ENCODE results near the gene PLXNB2.

PLXNB2 gene

DNA sequence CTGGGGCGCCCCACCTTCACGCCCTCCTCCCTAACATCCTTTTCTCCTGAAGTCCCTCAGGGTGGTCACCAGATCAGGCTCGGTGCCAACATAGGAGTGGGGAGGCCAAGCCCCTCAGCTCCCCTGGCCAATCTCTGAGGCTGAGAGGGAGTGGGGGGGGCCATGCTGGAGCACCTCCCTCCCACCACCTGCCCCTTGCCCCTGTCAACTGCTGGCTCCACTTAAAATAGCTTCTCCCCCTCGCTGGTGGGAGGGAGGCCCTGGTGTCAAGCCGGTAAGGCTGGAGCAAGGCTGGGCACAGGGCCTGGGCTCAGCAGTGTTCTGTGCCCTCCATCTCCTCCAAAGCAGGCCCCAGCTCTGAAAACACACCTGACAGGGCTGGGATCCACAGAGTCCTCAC lies 4.9 kb downstream of the PLXNB2 start:
- H3K27ac ChIP-seq = peak overlapping the region; percentile 35 to 99 (median 95)
- H3K4me3 ChIP-seq = no peak overlapping the region

DNA sequence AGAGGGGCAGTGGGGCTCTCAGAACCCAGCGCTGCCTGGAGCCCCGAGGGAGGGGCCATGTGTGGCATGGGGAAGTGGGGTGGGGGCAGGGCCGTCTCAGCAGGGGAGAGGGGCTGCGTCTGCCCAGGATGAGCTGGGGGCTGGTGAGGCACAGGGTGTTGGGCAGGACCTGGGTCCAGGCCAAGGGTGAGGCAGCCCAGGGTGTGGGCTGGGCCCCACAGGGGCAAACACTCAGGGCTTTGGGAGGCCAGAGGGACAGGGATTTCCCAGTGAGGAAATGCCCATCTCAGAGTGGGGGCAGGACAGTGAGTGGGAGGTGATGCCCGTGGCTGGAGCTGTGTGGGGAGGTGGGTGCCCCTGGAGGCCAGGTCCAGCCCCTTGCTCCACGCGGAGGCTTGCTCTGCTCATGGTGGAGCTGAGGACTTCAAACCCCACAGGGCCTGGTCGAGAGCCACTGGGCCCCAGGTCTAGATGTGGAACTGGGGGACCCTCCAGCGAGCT lies 5.4 kb downstream of the PLXNB2 start:
- Histone ChIP-seq H3K4me3 (peak overlapping the region in 1 of 7 experiments; percentile 1), H3K27ac (peak overlapping the region; percentile 58 to 99 (median 95))

DNA sequence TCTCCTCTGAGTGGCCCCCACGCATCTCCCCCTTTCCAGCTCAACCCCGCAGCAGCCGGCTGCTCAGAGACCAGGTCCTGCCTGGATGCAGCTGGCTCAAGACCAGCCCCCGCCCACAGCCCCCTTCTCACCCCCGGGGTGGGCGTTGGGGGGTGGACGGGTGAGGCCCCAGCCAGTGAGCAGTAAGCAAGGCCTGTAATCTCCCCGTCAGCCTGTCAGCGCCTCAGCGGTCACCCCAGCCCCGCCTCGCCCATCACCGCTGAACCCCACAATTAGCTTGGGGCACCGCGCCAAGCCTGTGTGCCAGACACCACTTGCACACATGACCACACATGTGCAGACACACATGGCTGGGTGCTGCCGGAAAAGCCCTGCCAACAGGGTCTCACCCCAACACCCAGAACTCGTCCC lies 5.9 kb downstream of the PLXNB2 start:
- H3K4me3 ChIP-seq = peak overlapping the region in 1 of 7 experiments; percentile 1

DNA sequence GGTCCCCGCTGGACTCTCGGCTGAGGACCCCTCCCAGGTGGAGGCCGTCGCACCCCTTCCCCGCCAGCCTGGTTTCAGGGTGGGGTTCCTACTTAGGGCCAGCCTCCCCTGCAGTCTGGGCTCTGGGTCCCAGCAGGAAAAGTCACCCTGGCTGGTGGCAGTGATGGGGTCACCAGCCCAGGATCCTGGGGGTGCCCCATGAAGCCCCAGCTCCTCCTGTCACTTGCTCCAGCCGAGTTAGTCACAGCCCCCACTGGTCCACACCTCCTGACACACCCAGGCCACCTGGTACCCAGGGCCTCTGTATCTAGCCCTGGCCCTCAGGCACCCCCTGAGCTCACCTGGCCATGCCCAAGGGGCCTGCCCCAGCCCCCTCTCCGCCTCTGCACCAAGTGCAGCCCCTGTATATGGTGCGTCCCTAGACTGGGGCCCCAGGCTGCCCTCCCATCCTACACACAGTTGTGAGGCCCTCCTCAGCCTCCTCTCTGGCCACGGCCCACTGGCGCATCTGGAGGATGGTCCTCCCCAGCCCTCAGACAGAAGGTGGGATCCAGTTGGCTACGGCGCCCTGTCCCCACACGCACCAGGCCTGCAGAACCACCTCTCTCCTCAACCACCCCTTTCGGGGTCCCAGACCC lies 6.7 kb downstream of the PLXNB2 start:
- Histone ChIP-seq H3K27ac (peak overlapping the region in 16 of 21 experiments; percentile 7 to 99 (median 93)), H3K4me3 (peak overlapping the region in 4 of 7 experiments; percentile 26 to 38 (median 30))

More for the DNA sequence above, 5.9 kb downstream of the PLXNB2 start:
- H3K27ac ChIP-seq = peak overlapping the region in 20 of 21 experiments; percentile 31 to 99 (median 96)

DNA sequence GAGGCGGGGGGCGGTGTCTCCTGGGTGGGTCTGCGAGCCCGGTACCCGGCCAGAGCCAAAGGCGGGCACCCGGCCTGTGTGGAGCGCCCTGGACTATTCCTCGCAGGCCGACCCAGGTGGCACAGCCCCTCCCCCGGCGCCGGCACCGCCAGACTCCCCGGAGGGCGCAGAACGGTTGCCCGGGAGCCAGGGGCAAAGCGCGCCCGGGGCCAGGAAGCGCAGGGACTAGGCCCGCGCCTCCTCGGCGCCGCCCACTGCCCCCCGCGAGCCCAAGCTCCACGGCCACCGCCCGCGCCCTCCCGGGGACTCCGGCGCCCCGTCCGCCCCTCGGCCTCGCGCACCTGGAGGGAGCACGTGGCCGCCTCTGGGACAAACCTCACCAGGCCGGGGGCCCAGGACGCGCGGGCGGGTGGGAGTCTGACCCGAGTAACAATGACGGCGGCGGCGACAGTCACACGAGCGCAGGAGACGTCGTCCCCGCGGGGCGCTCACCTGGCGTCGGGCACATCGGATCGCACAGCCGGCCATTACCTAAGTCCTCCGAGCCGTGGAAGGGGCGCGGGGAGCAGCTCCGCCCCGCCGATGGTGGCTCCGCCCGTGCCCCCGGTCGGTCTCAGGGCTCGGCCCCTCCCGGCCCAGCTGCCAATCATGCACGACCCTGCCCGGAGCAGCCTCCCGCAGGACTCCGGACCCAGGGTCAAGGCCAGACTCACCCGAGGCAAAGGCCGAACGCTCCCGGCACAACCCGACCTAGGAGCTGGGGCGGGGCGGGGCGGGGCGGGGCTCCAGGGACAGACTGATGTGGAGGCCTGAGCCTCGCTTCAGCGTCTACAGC lies 7.4 kb downstream of the PLXNB2 start:
- H3K4me3 ChIP-seq = peak overlapping the region; percentile 11 to 38 (median 26)
- H3K27ac ChIP-seq = peak overlapping the region in 18 of 21 experiments; percentile 7 to 99 (median 70)

DNA sequence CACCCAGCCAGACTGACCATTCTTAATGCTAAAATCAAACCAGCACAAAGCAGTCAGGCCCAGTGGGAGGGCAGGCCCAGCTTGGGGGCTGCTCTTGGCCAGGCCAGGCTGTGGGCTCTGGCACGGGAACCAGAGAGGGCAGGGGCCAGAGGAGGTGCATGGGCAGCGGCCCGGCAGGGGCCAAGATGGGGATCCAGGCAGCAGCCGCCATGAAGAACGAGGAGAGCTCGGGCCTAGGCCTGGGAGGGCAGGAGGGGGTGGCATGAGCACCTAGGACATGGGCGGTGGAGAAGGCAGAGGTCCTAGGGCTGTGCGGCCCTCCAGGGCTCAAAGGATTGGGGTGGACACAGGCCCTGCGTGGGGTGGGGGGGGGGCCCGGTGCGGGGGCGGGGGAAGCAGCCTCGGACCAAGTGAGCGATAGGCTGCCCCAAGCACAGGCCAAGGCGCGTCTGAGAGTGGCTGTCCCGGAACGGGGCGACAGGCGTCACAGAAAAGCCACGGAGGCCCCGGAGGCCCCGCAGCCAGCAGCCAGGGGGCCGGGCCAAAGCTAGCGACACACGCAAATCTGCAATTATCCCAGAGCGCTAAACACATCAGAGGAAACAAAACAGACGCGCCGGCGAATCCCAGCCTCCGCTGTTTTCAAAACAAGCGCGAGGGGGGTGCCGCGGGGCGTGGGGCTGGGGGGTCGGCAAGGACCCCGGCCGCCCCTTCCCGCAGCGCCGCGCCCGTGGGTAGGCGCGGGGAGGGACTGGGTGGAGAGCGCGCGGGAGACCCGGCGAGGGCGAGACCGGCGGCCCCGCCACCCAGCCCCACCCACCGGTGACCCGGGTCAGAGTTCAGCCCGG lies 8.3 kb downstream of the PLXNB2 start:
- Histone ChIP-seq H3K27ac (peak overlapping the region in 18 of 21 experiments; percentile 7 to 99 (median 70)), H3K4me3 (peak overlapping the region; percentile 11 to 38 (median 26))

DNA sequence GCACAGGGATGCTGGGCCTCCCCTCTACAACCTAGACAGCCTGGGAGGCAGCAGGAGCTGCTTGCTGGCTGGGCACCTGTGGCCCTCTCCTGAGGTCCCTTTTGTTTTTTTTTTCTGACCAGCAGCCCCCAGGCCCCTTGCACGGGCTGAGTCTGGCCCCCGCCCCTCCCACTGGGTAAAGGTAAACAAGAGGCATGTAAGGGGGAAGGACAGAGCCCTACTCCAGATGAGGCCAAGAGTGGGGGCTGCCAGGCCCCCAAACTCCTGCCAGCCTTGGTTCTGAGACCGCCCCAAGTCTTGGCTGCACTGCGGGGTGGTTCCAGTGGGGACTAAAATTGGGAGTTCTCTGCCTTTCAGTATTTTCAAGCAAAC lies 9.2 kb downstream of the PLXNB2 start:
- H3K27ac ChIP-seq = peak overlapping the region in 7 of 21 experiments; percentile 28 to 86 (median 73)
- no peak overlapping the region for H3K4me3 ChIP-seq

DNA sequence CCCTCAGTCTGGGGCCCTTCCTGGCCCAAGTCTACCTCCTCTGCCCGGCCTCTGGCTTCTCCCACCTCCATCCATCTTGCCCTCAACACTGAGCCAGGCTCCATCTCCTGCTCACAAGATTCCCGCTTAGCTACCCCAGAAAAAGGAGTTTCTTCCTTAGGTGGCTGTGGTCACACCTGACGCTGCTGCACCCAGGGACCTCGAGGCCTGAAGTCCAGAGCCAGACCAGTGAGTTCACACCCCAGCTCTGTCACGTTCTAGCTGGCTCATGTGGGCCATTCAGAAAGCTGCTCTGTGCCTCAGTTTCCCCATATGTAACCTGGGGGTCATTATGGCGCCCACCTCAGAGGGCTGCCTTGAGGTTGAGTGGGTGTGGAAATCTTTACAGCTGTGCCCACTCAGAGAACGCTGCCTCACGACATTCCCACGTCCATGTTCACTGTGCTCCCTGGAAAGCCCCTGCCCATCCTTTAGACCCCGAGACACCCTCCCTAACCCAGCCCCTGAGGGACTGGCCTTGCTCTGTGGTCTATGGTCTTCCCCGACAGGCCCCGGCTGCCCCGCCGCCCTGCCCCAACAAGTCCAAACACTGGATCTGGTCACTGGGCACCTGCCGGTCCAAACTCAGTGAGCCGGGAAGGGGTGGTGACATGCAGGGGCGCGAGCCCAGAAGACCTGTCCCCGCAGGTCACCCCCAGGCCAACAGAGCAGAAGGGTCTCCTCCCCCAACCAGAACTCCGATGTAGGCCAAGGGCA lies 9.8 kb downstream of the PLXNB2 start:
- Histone ChIP-seq H3K27ac (peak overlapping the region in 11 of 21 experiments; percentile 9 to 86 (median 33)), H3K4me3 (no peak overlapping the region)

DNA sequence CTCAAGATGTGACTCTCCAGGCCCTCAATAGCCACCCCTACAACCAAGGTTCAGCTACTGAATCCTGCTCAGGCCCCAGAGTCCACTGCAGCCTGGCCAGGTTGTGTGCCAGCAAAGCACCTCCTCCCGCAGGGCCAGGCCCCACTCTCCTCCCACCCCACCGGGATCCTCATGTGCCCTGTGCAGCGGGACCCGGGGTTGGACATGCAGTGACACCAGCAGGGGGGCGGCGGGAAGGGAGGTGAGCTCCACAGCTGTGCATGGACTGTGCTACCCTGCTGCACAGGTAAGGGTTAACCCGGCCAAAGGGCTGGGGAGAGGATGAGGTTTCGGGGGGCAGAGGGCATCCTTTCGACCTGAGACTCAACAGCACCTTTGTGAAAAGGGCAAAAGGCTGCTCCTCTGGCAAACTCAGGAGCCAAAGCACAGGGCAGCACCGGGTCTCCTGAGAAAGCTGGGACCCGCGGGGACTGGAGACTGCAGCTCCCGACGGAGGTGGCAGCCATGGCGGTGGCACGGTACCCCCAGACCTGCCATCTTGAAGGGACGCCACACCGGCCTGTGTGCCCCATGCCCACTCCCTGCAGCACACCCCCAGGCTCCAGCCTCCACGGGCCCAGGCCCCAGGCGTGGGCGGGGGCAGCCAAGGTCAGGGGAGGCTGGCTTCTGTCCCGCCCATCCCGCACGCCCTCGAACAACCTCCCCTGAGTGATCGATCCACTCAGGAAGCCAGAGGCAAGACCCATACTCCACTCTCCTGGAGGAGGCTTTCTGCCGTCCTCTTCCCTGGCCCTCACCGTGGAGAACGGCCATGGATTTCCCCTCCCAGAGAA lies 10.6 kb downstream of the PLXNB2 start:
- Histone ChIP-seq H3K4me3 (no peak overlapping the region), H3K27ac (peak overlapping the region in 9 of 21 experiments; percentile 9 to 56 (median 31))

DNA sequence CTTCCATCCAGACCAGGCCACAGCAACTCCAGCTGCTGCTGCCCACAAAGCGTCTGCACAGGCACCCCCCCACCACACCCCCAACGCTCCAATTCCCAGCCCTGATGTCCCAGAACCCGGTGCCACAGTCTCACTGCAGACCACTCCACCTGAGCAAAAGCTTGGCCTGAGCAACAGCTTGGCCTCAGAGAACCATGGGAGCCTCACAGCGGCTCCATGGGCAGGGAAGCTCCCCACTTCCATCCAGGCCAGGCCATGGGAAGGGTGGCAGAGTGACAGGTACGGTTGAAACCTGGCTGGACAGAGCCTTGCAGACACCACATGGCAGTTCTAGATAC lies 13.2 kb downstream of the PLXNB2 start:
- H3K4me3 ChIP-seq = no peak overlapping the region
- H3K27ac ChIP-seq = peak overlapping the region in 19 of 21 experiments; percentile 64 to 93 (median 83)

DNA sequence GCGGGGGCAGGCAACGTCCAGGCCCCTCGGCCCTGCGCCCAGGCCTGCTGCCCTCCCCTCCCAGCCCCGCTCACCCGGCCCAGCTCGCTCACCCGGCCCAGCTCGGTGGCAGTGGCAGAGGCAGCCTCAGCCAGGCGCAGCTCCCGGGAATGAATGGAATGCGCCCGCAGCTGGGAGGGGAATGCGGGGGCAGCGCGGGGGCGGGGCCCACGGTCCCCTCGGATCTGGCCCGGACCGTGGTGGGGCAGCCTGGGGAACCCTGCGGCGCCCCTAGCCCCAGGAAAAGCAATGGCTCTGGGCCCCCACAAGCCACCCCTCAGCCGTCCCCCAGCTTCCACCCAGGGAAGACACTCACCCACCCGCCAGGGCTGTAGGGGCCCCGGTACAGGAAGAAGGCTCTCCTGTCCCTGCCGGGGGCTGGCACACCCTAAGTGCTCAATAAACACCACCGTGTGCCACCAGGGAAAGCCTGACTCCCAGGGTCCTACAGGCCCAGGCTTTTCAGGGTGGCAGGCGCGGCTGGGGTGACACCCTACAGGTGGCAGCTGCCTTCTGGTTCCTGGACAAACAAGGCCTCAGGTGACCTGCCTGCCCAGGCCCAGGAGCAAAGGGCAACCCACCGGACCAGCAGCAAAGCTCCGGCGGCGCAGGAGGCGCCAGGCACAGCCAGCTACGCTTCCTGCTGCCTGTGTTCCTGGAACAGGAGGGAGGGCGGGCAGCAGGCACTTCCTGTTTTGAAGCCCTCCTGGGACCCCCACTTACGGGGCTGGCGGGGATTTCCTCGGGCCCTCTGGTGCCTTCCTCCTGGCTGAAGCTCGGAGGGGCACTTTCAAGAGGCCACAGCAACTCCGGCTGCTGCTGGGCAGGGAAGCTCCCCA lies 13.8 kb downstream of the PLXNB2 start:
- Histone ChIP-seq H3K27ac (peak overlapping the region; percentile 24 to 93 (median 83)), H3K4me3 (peak overlapping the region in 6 of 7 experiments; percentile 5 to 26 (median 12))

DNA sequence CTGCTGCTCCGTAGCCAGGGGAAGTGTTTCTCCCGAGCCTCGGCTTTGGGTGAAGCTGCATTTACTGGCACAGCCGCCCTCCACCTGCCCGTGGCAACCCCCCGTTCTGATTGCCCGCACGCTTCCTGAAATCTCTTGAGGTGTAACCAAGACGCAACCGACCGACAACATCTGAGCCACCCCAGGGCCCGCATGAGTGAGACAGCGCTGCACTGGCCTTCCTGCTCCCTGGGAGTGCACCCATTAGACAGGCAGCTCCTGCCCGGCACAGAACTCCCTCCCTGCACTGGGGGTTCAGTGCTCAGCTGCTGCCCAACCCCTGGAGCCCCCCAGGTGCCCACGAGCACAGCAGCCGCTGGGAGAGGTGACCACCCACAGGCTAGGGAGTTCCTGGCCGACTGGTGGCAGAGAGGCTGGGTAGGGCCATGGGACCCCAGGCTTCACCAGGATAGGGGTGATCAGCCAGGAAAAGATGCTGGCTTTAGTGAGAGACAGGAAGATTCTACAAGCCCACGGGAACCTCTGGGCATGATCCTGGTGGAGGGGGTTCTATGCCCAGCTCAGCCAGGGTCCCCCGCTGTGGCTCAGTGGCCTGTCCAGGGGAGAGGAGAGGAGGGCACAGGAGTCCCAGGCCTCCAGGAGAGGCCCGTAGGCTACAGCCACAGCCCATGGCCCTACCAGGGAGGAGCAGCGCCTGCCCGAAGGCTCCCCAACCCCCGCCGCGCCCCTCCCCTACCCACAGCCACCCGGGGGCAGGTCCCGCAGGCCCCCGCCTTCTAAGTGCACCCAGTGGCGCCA lies 14.6 kb downstream of the PLXNB2 start:
- peak overlapping the region; percentile 24 to 93 (median 83) for H3K27ac ChIP-seq
- peak overlapping the region in 4 of 7 experiments; percentile 11 to 26 (median 18) for H3K4me3 ChIP-seq

DNA sequence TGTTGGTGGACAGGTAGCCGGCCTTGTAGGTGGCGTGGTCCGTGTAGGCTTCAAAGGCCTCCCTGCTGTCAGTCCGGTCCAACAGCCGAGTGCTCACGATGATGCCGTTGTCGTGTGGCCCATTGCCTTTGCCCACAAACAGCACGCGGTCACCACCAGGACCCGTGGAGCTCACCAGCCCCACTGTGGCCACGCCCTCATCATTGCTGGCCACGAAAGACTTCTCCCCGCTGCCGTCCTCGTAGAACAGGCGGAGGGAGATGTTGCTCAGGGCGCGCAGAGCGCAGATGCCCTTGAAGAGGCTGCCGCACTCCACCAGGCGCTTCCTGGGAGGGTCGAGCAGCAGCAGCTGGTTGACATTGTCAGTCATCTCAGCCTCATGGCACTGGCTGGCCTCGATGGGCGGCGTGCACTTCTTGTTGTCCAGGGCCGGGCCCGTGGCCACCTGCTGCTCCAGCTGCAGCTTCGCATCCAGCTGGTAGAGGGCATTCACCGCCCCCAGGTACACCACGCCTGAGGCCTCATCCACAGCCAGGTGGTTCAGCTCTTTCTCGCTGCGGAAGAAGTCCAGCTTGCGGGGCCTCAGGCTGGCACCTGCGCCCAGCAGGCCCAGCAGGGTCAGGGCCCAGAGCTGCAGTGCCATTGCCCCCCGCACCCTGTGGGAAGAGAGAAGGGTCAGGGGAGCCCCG lies 17.4 kb downstream of the PLXNB2 start:
- no peak overlapping the region for H3K27ac ChIP-seq
- no peak overlapping the region for H3K4me3 ChIP-seq

DNA sequence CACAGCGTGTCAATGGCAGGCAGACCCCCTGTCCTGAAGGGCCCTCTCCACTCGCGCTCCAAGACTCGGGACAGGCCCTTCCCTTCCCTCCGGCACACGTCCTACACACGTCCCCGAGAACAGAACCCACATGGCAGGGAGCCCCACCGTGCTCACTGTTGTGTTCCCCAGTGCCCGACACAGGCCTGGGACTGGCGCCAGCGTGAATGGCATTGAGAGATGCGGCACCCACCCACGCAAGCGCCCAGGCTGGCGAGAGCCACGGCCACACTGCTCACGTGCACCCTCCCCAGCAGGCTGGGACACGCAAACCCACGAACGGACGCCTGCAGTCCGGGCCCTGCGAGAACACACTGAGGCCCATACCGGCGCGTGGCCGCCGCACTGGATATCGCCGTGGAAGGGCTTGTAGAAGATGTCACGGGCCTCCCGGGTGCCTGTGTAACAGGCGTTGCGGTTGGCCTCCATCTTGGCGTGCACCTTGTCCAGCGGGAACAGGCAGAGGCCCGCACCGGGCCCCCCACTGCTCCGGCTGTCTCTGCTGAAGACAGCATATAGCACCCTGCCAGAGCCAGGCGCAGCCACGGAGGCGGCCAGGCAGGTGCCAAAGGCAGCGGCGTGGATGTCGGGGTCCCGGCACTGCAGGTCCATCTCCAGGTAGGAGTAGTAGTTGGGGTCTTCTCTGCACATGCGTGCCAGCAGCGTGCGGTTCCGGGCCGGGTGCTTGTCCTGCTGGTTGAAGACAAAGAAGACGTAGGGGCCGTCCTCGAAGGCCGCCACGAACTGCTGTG lies 18.1 kb downstream of the PLXNB2 start:
- Histone ChIP-seq H3K27ac (peak overlapping the region in 1 of 21 experiments; percentile 4), H3K4me3 (no peak overlapping the region)

DNA sequence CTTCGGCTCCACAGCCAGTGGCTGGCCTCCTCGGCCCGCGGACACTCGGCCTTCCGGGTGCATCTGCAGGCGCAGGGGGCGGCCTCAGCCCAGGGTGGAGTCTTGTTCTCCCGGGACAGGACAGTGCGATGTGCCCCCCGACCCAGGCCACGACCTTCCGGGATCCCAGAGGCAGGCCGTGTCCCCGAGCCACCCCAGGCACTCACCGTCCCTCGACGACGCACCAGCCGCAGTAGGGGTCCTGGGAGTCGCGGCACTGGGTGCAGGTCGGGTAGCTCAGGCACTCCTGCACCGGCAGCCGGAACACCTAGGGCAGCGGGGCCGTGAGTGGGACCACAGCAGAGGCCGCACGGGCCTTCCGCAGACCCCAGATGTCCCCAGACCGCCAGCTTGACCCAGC lies 19.7 kb downstream of the PLXNB2 start:
- peak overlapping the region in 1 of 21 experiments; percentile 37 for H3K27ac ChIP-seq

More for the DNA sequence above, 19.7 kb downstream of the PLXNB2 start:
- H3K4me3 ChIP-seq = no peak overlapping the region
